Measurements from ENCODE around the gene CFAP157. TPM values are rescaled to one million over a fixed set of nuclear protein-coding genes. Genes with fewer than 3 reads are reported as not detected.

CFAP157 gene
- total and polyA plus RNA-seq, 2 of the 13 experiments (the other 11 are each of a cell fraction or from before 2014, with no cell fraction given): 0.07 TPM; not detected in 1

GRCh38 chr9:127734747-127735529, 28.1 kb downstream of the CFAP157 start, which contains the start of gene TOR2A (continued):
- TF ChIP-seq ZNF12 (CRISPR knock-in tag; IDR thresholded peaks at IDR 0.05): no peak
- TF ChIP-seq ZNF451 (CRISPR knock-in tag; IDR thresholded peaks at IDR 0.05): 0 out of 2 replicates have a peak, but pooled peaks have one; percentile 56
- TF ChIP-seq ZNF772 (CRISPR knock-in tag; IDR thresholded peaks at IDR 0.05): no peak; the same call in 1 of the 2 replicates
- TF ChIP-seq LBX2 (CRISPR knock-in tag; IDR thresholded peaks at IDR 0.05; ENCODE audit: borderline replicate concordance): 0 out of 2 replicates have a peak, but pooled peaks have one; percentile 26
- TF ChIP-seq ZNF891 (CRISPR knock-in tag; IDR thresholded peaks at IDR 0.05): no peak
- no peak for TF ChIP-seq ZNF446 (CRISPR knock-in tag; IDR thresholded peaks at IDR 0.05)
- peak; percentile 32; the same call in 1 of the 2 replicates for TF ChIP-seq TFE3 (CRISPR knock-in tag; IDR thresholded peaks at IDR 0.05)
- TF ChIP-seq ZNF678 (CRISPR knock-in tag; IDR thresholded peaks at IDR 0.05): peak; percentile 91
- TF ChIP-seq ZNF766 (CRISPR knock-in tag; IDR thresholded peaks at IDR 0.05; ENCODE audit: borderline replicate concordance): peak; percentile 72; the same call in 1 of the 2 replicates
- no peak for TF ChIP-seq ZNF430 (CRISPR knock-in tag; IDR thresholded peaks at IDR 0.05)
- 0 out of 2 replicates have a peak, but pooled peaks have one; percentile 9 for TF ChIP-seq DNMT1 (CRISPR knock-in tag; IDR thresholded peaks at IDR 0.05)
- peak; percentile 99 for TF ChIP-seq MYNN (CRISPR knock-in tag; IDR thresholded peaks at IDR 0.05; ENCODE audit: low read depth)
- TF ChIP-seq MIER2 (CRISPR knock-in tag; IDR thresholded peaks at IDR 0.05): 0 out of 2 replicates have a peak, but pooled peaks have one; percentile 36
- no peak for TF ChIP-seq KDM1A (CRISPR knock-in tag; IDR thresholded peaks at IDR 0.05)
- no peak for TF ChIP-seq MED8 (CRISPR knock-in tag; IDR thresholded peaks at IDR 0.05; ENCODE audit: insufficient replicate concordance)
- TF ChIP-seq KDM4B (CRISPR knock-in tag; IDR thresholded peaks at IDR 0.05): 0 out of 2 replicates have a peak, but pooled peaks have one; percentile 21
- TF ChIP-seq FOXA1 (IDR thresholded peaks at IDR 0.05): no peak
- peak; percentile 77 for TF ChIP-seq FOXA1 (CRISPR knock-in tag; IDR thresholded peaks at IDR 0.05)
- no peak for TF ChIP-seq JDP2 (CRISPR knock-in tag; IDR thresholded peaks at IDR 0.05; ENCODE audit: borderline replicate concordance)
- TF ChIP-seq ZBTB34 (CRISPR knock-in tag; IDR thresholded peaks at IDR 0.05): no peak
- peak; percentile 87; the same call in 1 of the 2 replicates for TF ChIP-seq KLF12 (CRISPR knock-in tag; IDR thresholded peaks at IDR 0.05; ENCODE audit: borderline replicate concordance)
- peak; percentile 60; the same call in 1 of the 2 replicates for TF ChIP-seq MIER3 (CRISPR knock-in tag; IDR thresholded peaks at IDR 0.05; ENCODE audit: borderline replicate concordance)
- no peak; the same call in none of the 2 replicates for TF ChIP-seq BRD4 (CRISPR knock-in tag; IDR thresholded peaks at IDR 0.05)
- no peak for TF ChIP-seq HNF4G (IDR thresholded peaks at IDR 0.05; ENCODE audit: borderline replicate concordance, low read depth, low read length)
- no peak; the same call in 1 of the 2 replicates for TF ChIP-seq HNF4G (CRISPR knock-in tag; IDR thresholded peaks at IDR 0.05; ENCODE audit: borderline replicate concordance, low read depth)
- TF ChIP-seq ZNF138 (CRISPR knock-in tag; IDR thresholded peaks at IDR 0.05; ENCODE audit: low read depth): no peak
- peak; percentile 84 for TF ChIP-seq RBFOX2 (IDR thresholded peaks at IDR 0.05; ENCODE audit: low read depth, low read length)
- TF ChIP-seq ZC3H4 (CRISPR knock-in tag; IDR thresholded peaks at IDR 0.05; ENCODE audit: borderline replicate concordance): no peak
- TF ChIP-seq ZNF207 (IDR thresholded peaks at IDR 0.05; ENCODE audit: borderline replicate concordance): no peak
- TF ChIP-seq CEBPB (IDR thresholded peaks at IDR 0.05; ENCODE audit: borderline replicate concordance, low read depth, low read length): no peak
